C4-2B (cell line): ENCODE measurements around the gene SFXN5.

Experiments used
- CTCF ChIP-seq: fragments of 450-650 bp; conservative IDR thresholded peaks from 2 replicates; pipeline ENCODE4 v1.5.1; 2017; ENCODE audit warnings: mild to moderate bottlenecking
- ZFX ChIP-seq: fragments of 450-650 bp; IDR thresholded peaks from 2 replicates; pipeline ENCODE4 v1.6.1; 2017

- no peak for TF ChIP-seq CTCF
- no peak for TF ChIP-seq ZFX
These were observed 76.5 kb downstream of the SFXN5 start for GRCh38 chr2:72994991-72995380.
